HG02623 (cell line): Measurements from ENCODE around the gene GGCT.
"Not testable (repeated sequence)": the region's sequence is repeated elsewhere in the genome, so short reads cannot be mapped to it uniquely, and the experiment has no call there.

ENCODE experiments used
- ATAC-seq: cut with Tn5 transposase; IDR thresholded peaks from one replicate; pipeline ENCODE4 v1.9.1; 2021; ENCODE audit warnings: moderate library complexity; ENCODE audit not compliant: unreplicated experiment

Gene GGCT

DNA sequence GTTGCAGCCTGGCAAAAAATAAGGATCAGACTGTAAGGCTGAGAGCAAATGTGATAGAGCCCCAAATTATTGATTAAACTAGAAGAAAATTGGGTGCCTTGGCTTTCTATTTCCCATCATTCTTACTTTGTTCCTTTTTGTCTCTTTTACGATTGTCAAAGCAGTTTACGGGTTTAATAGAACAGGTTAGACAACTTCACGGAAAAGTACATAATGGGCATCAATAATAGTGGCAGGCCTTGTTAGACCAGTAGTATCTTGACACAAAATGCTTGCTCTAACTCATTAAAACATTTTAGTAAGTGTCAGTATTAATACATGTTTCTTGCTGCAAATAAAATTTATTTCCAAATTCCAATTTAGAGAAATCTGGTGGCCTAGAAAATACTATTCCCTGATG lies 14.5 kb upstream of the GGCT start:
- ATAC-seq: no peak

DNA sequence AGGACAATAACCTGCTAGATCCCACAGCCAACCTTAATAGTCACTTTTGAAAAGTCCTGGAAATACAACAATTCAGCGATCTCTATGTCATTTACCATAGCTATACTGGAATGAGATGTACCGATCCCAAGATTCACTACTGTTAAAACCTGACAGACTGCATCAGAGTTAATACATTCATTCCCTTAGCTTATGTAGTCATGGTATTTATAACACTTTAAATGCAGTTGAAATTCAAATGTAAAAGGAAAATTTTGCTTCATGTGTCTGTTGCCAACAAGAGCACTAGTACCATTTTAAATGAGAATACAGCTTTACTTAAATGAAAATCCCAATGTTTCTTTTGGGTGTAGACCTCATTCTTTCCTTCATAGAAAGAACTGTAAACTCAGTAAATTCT lies 11.1 kb upstream of the GGCT start:
- no peak for ATAC-seq

DNA sequence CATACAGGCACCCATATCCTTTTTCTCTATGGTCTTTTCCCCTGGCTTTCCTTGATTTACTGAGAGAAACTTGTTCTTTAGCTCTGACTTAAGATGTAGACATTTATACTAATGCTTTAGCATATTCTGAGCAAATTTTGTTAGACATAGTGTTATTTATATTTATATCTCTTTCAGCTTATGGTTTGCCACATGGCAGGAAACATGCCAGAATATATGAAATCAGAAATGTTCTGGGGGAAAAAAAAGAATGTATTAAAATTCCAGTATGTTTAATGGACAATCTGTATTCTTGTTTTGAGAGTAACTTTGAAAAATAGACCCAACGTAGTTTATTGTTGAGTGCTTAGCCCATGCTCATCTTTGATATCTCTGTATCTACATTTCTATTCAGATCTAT lies 10.1 kb upstream of the GGCT start:
- no peak for ATAC-seq

DNA sequence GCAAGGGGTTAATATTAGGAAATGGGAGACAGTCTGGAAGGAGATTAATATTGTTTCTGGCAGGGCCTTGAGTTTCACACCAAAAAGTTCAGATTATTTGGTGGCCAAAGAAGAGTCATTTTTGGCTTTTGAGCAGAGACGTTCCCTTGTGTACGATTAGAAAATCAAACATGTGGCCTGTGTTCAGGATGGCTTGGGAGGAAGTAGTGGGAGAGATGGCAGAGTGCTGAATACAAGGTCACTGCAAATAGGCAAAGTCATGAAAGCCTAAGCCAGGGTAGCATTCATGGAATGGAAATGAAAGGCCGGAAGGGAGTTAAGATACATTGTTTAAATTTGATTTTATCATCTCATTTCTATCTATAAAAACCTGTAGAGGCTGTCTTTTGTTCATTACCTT lies 9.5 kb upstream of the GGCT start:
- ATAC-seq: no peak

DNA sequence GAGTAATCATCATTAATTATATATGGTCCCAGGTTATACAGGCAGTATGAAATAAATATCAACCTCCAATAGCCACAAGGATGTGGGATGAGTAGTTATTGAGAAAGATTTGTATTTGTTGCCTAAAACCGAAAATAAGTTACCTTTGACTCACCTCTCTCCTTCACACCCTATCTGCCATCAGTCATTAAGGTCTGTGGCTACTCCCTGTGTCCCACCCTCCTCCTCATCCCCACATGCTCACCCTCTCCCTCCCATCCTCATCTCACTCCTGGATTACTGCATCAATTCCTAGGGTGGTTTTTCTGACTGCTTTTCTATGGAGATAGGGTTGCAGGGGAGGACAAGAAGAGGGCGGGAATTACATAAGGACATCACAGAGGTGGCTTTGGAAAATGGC lies 9.1 kb upstream of the GGCT start:
- no peak for ATAC-seq

DNA sequence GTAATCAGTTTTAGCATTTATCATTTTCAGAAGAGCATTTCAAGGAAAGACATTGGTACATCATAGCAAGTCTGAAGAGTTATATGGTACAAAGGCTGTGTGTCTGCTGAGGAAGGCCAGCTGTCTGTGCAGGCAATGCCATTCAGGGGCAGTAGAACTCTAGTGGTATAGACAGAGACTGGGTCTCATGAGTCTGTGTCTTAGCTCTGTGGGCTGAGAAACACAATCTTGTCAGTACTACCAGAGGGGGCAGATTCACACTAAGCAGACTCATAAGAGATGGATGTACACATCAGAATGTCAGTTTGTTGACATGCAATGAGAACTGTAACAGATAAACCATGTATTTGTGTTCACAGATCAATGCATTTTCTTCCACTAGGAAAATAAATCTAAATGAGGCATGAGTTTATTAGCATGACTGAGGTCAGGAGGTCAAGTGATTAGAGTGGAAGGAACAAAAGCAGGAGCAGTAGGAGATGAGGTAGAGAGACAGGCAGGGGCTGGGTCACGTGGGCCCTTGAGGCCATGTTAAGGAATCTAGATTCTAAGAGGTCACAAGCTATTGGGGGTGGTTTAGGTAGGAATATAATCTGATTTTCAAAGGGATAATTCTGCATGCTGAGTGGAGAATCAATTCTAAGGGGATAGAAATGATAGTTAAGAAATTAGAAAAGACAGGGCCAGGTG lies 7.5 kb upstream of the GGCT start:
- ATAC-seq: no peak

DNA sequence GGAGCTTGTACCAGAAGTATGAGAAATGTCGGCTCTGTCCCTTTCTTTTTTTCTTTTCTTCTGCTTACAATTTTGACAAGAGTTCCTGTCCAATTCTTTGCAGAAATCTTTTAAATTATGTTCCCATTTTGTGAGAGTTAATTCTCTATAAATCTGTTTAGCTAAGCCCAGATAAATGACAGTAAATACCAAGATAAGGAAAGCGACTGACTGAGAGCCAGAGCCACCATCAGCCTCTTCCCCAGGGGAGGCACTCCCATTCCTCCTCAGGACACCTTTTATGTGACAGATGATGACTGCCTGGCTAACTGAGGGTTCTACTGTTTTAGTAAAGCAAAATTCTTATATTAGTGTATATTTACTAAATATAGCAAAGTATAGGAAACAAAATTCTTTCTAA lies 6.9 kb upstream of the GGCT start:
- ATAC-seq: no peak

DNA sequence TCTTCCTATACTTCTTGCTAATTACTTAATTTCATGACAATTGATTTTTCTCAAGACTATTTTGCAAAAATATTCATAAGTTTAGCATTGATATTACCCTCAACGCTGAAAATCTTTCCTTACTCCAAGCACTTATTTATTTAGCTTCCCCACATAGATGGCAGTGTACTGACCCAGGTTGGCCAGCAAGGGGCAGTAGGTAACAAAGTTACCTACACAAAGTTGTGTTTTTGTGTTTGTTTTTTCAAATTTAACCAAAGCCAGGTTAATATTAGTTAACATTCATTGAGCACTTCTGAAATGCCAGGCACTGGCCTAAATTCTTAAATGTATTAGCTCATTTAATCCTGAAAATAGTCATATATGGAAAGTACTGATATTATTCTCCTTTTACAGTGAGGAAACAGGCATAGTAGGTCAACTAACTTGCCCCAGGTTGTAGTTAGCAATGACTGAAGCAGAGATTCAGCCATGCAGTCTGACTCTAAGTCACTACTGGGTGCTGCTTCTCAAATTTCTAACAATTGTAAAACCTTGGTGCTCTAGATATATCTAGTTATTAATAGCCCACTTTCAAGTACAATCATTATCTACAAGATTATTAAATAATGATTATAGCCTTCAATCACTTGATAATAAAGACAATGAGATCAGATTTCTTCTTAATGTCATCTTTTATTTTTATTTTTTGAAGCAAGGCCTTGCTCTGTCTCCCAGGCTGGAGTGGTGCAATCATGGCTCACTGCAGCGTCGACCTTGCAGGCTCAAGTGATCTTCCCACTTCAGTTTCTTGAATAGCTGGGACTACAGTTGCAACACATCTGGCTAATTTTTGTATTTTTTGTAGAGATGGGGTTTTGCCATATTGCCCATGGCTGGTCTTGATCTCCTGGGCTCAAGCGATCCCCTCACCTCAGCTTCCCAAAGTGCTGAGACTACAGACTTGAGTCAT lies 5.8 kb upstream of the GGCT start:
- ATAC-seq: no peak

DNA sequence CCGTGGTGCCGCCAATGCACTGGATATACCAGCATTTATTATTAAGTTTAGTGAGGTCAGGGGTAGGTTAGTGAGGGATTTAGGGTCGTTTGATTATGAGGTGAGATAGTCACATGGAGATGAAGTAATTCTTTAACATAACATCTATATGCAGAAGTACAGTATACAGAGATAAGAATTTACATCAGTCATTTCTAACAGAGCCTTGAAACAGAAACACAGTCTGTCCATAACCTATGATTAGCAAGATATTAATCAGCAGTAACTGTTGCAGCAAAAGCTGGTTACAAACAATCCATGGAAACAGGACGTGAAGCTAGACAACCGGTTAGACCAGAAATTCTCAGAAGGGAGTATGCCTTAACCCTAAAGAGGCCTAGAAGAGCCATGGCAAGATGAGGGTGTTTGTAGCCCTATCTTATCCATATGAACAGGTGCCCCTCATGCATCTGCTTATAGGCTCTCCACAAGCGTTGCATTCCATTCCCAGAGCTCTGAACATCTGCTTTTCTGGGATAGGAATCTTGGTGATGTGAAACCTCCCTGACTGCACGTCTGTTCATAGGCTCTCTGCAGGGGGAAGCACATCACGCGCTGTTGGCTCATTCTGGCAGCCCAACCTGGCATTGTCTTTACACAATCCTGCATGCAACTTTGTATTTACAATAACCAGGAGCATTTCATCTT lies 4.7 kb upstream of the GGCT start:
- ATAC-seq: not testable (repeated sequence)

DNA sequence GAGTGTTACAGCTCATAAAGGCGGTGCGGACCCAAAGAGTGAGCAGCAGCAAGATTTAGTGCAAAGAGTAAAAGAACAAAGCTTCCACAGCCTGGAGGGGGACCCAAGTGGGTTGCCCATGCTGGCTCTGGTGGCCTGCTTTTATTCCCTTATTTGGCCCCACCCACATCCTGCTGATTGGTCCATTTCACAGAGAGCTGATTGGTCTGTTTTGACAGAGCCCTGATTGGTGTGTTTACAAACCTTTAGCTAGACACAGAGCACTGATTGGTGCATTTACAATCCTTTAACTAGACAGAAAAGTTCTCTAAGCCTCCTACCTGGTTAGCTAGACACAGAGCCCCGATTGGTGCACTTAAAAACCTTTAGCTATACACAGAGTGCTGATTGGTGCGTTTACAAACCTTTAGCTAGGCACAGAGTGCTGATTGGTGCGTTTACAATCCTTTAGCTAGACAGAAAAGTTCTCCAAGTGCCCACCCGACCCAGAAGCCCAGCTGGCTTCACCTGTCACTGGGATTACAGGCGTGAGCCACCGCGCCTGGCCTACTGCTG lies 2.8 kb upstream of the GGCT start:
- not testable (repeated sequence) for ATAC-seq

DNA sequence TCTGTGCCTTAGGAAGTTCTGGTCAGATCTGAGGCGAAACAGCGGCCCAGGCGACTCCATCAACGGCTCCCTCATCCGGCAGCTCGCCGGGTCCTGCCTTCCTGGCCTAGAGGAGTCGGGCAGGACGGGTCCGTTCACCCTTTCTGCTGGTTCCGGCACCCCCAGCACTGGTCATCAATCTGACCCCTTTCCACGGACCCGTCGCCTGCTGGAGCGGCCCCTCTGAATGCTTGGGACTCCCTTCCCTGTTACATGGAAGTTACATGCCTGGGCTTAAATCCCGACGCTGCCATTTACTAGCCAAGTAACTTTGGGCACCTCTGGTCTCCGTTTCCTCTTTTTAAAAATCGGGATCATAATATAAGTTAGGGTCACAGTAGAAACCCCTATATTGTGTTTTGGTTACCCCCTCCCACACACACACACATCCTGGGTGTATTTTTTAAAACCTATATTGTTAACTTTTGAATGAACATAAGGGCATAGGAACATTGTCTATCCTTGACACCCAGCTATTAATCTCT lies 607 bp upstream of the GGCT start:
- ATAC-seq: no peak

DNA sequence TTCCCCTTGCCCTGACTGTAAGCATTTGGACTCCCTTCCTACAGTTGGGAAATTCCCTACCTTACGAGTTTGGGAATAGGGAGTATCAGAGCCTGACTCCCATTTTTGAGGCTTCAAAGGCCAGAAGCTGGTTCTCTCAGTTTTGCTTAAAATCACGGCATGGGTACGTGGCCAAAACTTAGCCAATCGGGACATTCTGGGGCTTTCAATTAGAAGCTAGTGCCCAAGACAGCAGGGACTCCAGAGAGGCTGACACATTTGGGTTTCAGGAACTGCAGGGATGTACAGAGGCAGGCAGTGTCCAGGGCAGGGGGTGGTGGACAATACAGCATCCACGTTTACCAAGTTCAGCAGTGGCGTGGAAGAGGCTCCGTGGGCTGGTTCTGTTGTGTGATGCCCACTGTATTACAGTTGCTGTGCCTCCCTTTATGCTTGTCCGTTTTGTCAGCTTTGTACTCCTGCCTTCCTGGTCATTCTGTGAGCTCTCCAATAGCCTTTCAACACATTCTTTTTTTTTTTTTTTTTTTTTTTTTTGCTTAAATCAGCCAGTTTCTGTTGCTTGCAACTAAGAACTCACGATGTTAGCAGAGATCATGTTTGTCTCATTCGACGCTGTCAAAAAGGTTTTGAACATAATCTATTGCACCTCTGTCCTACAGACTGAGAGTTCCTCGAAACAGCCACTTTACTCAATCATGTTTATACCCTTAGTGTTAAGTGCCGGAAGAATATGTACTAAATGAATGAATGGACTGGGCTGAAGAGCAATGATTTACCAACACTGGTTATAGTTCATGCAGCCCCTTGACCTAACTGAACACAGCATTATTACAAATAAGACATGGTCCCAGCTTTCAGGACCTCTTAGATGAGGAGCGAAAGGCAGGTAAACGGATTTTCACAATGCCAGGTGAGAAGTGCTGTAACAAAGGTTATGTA lies 1.1 kb downstream of the GGCT start:
- no peak for ATAC-seq

DNA sequence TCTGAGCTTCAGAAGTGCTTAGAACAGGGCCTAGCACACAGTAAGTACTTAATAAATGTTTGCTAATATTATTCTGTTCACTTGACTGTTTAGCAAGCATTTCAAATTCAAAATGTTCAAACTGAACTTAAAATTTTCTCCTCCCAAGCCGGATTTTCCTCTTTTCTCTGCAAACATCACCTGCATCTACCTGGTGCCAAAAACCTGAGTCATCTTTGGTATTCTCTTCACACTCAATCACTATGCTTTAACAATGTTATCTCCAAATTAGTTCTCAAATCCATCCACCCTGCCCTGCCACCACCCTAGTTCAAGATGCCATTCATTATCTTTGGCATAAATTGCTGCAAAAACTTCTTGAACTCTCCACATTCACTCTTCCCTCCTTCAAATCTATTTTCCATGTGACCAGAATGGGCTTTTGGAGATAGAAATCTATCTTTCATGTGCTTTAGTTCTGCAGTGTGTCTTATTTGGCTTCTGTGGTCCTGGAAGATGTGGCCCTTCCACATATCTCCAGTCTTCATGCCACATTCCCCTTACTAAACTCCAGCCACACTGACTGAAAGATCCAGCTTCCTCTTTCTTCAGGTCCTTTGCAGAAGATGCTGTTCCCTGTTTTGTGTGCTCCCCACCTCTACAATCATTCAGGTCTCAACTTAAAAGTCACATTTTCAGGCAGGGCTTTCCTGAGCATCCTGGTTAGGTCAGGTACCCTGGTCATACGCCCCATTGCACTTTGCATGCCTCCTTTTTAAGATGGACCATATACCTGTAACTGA lies 2.0 kb downstream of the GGCT start:
- no peak for ATAC-seq

DNA sequence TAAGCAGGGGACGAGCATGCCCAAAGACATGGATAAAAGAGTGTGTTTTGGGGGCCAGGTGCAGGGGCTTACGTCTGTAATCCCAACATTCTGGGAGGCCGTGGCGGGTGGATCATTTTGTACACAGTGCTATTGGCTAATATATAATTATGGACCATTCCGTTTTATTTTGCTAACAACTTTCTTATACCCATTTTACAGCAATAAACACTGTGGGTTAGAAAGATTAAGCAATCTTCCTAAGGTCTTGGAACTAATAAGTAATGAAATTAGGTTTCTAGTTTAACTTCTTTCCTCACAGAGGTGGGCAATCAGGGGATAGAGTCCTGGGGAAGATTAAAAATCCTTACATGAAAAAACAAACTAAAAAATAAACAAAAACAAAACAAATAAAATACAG lies 3.4 kb downstream of the GGCT start:
- ATAC-seq: no peak

DNA sequence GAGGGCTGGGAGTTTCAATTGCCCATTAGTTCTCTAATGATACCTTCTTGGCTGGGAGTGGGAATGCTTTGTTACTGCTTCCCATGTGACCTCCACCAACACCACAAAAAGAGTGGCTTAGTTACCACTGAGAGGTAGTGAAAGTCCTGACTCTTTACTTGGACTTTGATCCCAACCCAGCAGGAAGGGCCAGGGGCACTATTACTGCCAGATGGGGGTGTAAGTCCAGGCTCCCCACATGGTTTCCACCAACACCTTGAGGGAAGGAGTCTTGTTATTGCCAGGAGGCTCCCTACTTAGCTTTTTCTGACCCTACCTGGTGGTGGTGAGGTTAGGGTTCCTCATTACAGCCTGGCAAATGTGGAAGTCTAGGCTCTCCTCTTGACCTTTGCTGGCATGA lies 11.4 kb downstream of the GGCT start:
- ATAC-seq: no peak

DNA sequence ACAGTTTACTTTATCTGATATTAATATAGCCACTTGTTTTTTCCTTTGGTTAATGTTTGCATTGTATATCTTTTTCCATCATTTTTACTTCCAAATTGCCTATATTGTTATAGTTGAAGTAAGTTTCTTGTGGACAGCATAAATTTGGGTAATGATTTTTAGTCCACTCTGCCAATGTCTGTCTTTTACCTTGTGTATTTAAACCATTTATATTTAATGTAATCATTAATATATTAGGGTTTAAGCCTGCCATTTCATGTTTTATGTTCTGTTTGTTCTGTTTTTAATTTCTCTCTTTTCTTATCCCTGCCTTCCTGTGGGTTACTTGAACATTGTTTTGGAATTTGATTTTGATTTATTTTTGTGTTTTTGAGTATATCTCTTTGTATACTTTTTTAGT lies 13.2 kb downstream of the GGCT start:
- ATAC-seq: no peak

DNA sequence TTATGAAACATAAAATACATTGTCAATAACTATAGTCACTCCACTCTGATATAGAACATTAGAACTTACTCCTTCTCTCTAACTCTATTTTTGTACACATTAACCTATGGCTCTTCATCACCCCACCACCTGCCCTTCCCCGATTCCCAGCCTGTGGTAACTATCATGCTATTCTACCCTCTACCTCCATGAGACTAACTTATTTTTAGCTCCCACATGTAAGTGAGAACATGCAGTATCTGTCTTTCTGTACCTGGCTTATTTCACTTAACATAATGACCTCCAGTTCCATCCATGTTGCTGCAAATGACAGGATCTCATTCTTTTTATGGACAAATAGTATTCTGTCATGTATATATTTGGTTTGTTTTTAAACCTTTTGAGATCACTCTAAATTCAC lies 17.3 kb downstream of the GGCT start:
- no peak for ATAC-seq

DNA sequence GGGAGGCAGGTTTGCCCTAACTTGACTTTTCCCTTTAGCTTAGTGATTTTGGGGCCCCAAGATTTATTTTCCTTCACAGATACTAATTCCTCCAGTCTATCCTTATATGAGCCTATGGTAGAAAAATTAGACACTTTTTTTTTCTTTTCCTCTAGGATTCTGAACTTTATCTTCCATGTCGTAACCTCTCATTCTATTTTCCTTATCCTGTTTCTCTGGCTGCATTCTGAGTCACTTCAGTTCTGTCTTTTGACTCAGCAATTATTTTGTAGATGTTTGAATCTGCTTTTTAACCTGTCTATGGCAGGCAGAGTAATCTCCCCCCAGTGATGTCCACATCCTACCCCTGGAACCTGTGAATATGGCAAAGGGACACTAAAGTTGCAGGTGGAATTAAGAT lies 19.0 kb downstream of the GGCT start:
- no peak for ATAC-seq

DNA sequence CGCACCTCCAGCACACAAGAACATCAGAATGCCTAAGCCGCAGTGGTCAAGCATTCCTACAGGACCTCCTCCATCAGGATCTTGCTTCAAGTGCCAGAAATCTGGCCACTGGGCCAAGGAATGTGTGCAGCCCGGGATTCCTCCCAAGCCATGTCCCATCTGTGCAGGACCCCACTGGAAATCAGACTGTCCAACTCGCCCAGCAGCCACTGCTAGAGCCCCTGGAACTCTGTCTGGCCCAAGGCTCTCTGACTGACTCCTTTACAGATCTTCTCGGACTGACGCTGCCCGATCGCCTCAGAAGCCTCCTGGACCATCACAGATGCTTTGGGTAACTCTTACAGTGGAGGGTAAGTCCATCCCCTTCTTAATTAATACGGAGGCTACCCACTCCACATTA lies 23.2 kb downstream of the GGCT start:
- ATAC-seq: not testable (repeated sequence)
